HPDE6-E6E7 (cell line): ENCODE results near the gene ZBTB46.
"Not testable (repeated sequence)": the region's sequence is repeated elsewhere in the genome, so short reads cannot be mapped to it uniquely, and the experiment has no call there.

Experiments
- DNase-seq: peaks from one replicate; pipeline ENCODE4 v3.0.0; 2011; ENCODE audit warnings: missing footprints; ENCODE audit errors: extremely low spot score

ZBTB46 gene, protein sequence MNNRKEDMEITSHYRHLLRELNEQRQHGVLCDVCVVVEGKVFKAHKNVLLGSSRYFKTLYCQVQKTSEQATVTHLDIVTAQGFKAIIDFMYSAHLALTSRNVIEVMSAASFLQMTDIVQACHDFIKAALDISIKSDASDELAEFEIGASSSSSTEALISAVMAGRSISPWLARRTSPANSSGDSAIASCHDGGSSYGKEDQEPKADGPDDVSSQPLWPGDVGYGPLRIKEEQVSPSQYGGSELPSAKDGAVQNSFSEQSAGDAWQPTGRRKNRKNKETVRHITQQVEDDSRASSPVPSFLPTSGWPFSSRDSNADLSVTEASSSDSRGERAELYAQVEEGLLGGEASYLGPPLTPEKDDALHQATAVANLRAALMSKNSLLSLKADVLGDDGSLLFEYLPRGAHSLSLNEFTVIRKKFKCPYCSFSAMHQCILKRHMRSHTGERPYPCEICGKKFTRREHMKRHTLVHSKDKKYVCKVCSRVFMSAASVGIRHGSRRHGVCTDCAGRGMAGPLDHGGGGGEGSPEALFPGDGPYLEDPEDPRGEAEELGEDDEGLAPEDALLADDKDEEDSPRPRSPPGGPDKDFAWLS

GRCh38 chr20:63830841-63831588 is at the start of gene ZBTB46:
TSS of gene ZBTB46 (minus strand) at chr20:63831264. CDS start at chr20:63790757, 40,507 bp downstream.
- DNase-seq: peak; percentile 82

GRCh38 chr20:63878899-63879663 is 48.0 kb upstream of the ZBTB46 start:
- DNase-seq: no peak

- no peak for DNase-seq
Observed at GRCh38 chr20:63877755-63878470, 46.8 kb upstream of the ZBTB46 start.

DNA sequence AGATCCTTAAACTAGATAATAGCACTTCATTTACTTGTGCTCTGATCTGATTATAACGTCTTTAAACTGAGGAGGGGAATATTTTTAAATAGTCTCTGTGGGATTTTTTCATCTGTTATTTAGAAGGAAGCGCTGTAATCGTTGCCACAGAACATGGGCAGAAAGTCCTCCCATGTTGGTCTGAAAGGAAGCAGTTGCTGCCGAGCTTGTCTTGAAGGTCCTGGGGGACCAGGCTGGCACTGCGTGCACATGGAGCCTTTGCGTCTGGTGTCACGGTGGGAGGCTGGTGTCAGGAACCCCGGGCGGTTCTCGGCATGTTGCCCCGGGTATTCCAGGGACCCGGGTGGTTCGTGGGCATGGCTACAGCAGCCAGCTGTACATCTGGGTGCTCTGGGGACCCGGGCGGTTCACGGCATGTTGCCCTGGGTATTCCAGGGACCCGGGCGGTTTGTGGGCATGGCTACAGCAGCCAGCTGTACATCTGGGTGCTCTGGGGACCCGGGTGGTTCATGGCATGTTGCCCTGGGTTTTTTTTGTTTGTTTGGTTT is 45.5 kb upstream of the ZBTB46 start:
- no peak for DNase-seq

DNA sequence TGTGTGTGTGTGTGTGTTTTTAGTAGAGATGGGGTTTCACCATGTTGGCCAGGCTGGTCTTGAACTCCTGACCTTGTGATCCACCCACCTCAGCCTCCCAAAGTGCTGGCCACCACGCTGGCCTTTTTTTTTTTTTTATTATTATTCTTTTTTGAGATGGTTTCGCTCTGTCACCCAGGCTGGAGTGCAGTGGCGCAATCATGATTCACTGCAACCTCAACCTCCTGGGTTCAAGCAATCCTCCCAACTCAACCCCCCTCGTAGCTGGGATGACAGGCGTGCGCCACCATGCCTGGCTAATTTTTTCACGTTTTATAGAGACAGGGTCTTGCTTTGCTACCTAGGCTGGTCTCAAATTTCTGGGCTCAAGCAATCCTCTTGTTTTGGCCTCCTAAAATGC is 43.2 kb upstream of the ZBTB46 start:
- DNase-seq: not testable (repeated sequence)

- DNase-seq: peak; percentile 93
Observed at GRCh38 chr20:63873477-63873971, 42.5 kb upstream of the ZBTB46 start.

GRCh38 chr20:63868264-63868663 is 37.2 kb upstream of the ZBTB46 start:
- DNase-seq: no peak

DNA sequence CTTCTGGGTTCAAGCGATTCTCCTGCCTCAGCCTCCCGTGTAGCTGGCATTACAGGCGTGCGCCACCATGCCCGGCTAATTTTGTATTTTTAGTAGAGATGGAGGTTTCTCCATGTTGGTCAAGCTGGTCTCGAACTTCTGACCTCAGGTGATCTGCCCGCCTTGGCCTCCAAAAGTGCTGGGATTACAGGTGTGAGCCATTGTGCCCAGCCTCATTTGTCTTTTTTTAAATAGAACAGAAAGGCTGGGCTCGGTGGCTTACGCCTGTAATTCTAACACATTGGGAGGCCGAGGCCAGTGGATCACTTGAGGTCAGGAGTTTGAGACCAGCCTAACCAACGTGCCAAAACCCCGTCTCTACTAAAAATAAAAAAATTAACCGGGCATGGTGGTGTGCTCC is 36.0 kb upstream of the ZBTB46 start:
- not testable (repeated sequence) for DNase-seq

- DNase-seq: peak; percentile 100
Observed at GRCh38 chr20:63864978-63865640, 34.0 kb upstream of the ZBTB46 start, which contains the start of gene TPD52L2. TSS of gene TPD52L2 (plus strand) at chr20:63865270. CDS start at chr20:63865366, 96 bp downstream.

- no peak for DNase-seq
Observed at GRCh38 chr20:63864545-63864977, 33.5 kb upstream of the ZBTB46 start.

- peak; percentile 85 for DNase-seq
Observed at GRCh38 chr20:63863798-63864544, 32.9 kb upstream of the ZBTB46 start.

GRCh38 chr20:63863021-63863797 is 32.1 kb upstream of the ZBTB46 start:
- DNase-seq: no peak

DNA sequence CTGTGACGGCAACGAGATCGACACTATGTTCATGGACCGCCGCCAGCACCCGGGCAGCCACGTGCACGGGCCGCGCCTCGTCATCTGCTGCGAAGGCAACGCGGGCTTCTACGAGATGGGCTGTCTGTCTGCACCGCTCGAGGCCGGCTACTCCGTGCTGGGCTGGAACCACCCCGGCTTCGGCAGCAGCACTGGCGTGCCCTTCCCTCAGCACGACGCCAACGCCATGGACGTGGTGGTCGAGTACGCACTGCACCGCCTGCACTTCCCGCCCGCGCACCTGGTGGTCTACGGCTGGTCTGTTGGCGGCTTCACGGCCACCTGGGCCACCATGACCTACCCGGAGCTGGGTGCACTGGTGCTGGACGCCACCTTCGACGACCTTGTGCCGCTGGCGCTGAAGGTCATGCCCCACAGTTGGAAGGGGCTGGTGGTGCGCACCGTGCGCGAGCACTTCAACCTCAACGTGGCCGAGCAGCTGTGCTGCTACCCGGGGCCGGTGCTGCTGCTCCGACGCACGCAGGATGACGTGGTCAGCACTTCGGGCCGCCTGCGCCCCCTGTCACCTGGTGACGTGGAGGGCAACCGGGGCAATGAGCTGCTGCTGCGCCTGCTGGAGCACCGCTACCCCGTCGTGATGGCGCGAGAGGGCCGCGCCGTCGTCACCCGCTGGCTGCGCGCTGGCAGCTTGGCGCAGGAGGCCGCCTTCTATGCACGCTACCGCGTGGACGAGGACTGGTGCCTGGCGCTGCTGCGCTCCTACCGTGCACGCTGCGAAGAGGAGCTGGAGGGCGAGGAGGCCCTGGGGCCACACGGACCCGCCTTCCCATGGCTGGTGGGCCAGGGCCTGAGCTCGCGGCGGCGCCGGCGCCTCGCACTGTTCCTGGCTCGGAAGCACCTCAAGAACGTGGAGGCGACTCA is 31.2 kb upstream of the ZBTB46 start:
- DNase-seq: no peak

DNA sequence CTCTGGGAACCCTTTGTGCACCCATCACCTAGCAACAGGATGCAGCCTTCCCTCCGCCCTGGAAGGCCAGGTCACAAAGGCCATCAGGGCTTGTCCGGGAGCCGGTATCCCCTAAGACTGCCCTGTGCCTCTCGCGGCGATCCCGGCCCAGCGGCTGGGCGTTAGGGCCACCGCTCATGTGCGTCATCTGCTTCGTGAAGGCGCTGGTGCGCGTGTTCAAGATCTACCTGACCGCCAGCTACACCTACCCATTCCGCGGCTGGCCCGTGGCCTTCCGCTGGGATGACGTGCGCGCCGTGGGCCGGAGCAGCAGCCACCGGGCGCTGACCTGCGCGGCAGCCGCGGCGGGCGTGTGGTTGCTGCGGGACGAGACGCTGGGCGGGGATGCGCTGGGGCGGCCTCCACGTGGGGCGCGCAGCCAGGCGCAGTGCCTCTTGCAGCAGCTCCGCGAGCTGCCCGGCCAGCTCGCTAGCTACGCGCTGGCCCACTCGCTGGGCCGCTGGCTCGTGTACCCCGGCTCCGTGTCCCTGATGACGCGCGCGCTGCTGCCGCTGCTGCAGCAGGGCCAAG is 30.4 kb upstream of the ZBTB46 start, which contains the start of gene ABHD16B:
Gene ABHD16B, plus strand, starts transcription at position 134 of the 570 bp plus-strand sequence. Its CDS starts 43 bp downstream, at position 177.
- DNase-seq: no peak

DNA sequence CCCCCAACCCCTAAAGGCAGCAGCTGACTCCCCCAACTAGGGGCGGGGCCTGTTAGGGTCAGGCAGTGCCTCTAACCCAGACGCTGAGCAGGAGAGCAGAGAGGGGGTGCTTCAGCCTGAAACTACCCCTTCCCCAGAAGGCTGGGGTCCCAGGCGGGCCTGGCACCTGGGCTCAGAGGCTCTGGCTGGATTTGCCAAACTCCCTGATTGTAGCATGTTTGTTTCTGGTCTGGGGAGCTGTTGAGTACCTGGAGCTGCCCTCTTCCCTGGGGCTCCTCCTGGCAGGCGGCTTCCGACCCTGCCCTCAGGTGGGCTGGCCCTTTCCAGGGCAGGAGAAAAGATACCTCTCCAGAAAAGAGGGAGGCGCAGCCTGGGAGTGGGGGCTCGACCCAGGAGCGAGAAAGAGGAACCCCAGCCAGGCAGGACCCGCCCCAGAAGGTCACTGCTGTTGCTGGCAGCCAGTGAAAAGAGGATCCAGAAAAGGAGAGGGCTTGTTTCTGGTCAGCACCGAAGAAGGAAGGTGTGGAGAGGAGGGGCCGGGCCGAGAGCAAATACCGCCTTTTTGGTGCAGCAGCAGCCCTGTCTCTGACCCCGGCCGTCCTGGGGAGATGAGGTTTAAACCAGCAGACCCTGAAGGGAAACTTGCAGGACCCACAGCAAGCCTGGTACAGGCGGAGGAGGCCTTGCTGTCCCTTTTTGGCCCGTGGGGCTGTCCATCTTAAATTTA is 29.4 kb upstream of the ZBTB46 start:
- no peak for DNase-seq

DNA sequence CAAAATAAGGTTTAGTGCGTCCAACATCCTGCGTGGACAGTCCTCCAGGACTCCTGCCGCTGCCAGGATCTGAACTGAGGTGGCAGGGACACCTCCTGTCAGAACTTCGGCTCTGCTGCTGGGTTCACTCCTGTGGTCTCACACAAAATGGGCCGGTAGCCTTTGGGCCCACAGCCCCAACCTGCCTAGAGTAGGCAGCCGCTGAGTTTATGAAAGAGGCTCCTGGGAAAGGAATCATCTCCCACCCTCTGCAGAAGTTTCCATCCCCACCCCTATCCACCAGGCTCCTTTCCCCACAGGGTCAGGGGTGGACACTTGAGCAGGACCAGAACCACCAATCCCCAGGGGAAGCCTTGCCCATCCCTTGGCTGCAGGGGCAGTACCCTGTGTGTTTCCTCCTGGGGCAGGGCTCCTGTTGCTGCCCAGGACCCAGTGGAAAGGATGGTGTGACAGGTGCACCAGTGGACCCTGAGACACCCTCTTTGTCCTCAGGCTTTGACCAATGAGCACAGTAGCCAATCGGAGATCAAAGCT is 28.2 kb upstream of the ZBTB46 start:
- DNase-seq: no peak
